SU-DHL-6 (cell line): ENCODE data around the gene RNU1-4.
"Not testable (repeated sequence)": the region's sequence is repeated elsewhere in the genome, so short reads cannot be mapped to it uniquely, and the experiment has no call there.

Experiments
- EZH2phosphoT487 ChIP-seq: fragments of 200-600 bp; sonication (generic), shearing (Covaris generic); conservative IDR thresholded peaks from 2 replicates; pipeline ENCODE4 v1.6.1; 2018; ENCODE audit warnings: mild to moderate bottlenecking, antibody characterized with exemption, low read length, moderate library complexity, mixed read lengths
- TF ChIP-seq, protein P1 (sequence below): fragments of 200-600 bp; sonication (generic); IDR thresholded peaks from one replicate; pipeline ENCODE4 v1.5.1; 2017; ENCODE audit warnings: antibody characterized with exemption, mild to moderate bottlenecking, low read length, moderate library complexity; ENCODE audit not compliant: insufficient read depth, poor library complexity, severe bottlenecking

DNA sequence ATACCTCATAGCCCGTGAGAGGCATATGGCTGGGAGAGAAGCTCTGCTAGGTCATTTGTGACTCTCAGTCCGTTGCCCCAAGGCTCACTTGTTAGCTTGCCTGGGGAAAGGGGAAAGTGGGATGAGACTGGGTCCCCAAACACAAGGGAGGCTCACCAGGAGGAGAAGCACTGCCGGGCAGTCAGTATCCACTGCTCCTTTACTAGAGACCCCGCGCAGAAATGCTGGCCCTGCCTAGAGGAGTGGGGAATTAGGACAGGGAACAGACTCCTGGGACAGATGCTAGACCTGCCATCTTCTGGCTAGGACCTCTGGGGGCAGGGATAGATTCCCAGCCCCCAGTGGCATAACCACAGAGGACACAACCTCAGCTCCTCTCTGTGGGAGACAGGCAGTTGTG lies 17.7 kb downstream of the RNU1-4 start:
- TF ChIP-seq, protein P1, sequence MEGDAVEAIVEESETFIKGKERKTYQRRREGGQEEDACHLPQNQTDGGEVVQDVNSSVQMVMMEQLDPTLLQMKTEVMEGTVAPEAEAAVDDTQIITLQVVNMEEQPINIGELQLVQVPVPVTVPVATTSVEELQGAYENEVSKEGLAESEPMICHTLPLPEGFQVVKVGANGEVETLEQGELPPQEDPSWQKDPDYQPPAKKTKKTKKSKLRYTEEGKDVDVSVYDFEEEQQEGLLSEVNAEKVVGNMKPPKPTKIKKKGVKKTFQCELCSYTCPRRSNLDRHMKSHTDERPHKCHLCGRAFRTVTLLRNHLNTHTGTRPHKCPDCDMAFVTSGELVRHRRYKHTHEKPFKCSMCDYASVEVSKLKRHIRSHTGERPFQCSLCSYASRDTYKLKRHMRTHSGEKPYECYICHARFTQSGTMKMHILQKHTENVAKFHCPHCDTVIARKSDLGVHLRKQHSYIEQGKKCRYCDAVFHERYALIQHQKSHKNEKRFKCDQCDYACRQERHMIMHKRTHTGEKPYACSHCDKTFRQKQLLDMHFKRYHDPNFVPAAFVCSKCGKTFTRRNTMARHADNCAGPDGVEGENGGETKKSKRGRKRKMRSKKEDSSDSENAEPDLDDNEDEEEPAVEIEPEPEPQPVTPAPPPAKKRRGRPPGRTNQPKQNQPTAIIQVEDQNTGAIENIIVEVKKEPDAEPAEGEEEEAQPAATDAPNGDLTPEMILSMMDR: not testable (repeated sequence)
- TF ChIP-seq EZH2phosphoT487: not testable (repeated sequence)
